HuH-7 (cell line): ENCODE measurements around the gene NFATC1.
"Not testable (repeated sequence)": the region's sequence is repeated elsewhere in the genome, so short reads cannot be mapped to it uniquely, and the experiment has no call there.

Experiments used
- DNase-seq: peaks from one replicate; pipeline ENCODE4 v3.0.0; 2011; ENCODE audit warnings: low spot score

NFATC1 gene

GRCh38 chr18:79375441-79376154 lies 20.1 kb upstream of the NFATC1 start:
- no peak for DNase-seq

GRCh38 chr18:79376661-79377060 lies 19.1 kb upstream of the NFATC1 start:
- DNase-seq: not testable (repeated sequence)

GRCh38 chr18:79377187-79377891 lies 18.4 kb upstream of the NFATC1 start:
- DNase-seq: no peak

- peak; percentile 76 for DNase-seq
These were observed 17.0 kb upstream of the NFATC1 start for GRCh38 chr18:79378536-79379250.

GRCh38 chr18:79379251-79379905 lies 16.4 kb upstream of the NFATC1 start:
- DNase-seq: no peak

GRCh38 chr18:79379931-79380815 lies 15.6 kb upstream of the NFATC1 start:
- no peak for DNase-seq

GRCh38 chr18:79380816-79381806 lies 14.6 kb upstream of the NFATC1 start:
- peak; percentile 85 for DNase-seq

GRCh38 chr18:79381811-79382311 lies 13.9 kb upstream of the NFATC1 start:
- DNase-seq: no peak

GRCh38 chr18:79382681-79383387 lies 12.9 kb upstream of the NFATC1 start:
- DNase-seq: no peak

GRCh38 chr18:79383388-79384056 lies 12.2 kb upstream of the NFATC1 start:
- no peak for DNase-seq

GRCh38 chr18:79384151-79384807 lies 11.5 kb upstream of the NFATC1 start:
- no peak for DNase-seq

GRCh38 chr18:79384834-79385233 lies 10.9 kb upstream of the NFATC1 start:
- no peak for DNase-seq

- DNase-seq: no peak
These were observed 10.4 kb upstream of the NFATC1 start for GRCh38 chr18:79385326-79385707.

GRCh38 chr18:79385708-79386341 lies 9.9 kb upstream of the NFATC1 start:
- no peak for DNase-seq

- no peak for DNase-seq
These were observed 9.2 kb upstream of the NFATC1 start for GRCh38 chr18:79386547-79386946.

GRCh38 chr18:79387214-79387613 lies 8.5 kb upstream of the NFATC1 start:
- DNase-seq: no peak

- no peak for DNase-seq
These were observed 8.1 kb upstream of the NFATC1 start for GRCh38 chr18:79387615-79388014.

GRCh38 chr18:79388043-79388442 lies 7.7 kb upstream of the NFATC1 start:
- no peak for DNase-seq
